GM21360 (cell line): Measurements from ENCODE around the gene LRP2.
A peak's percentile ranks its signal among the peaks of the same experiment; 100 is the strongest.
"Not testable (repeated sequence)": the region's sequence is repeated elsewhere in the genome, so short reads cannot be mapped to it uniquely, and the experiment has no call there.

ENCODE experiments used
- ATAC-seq: cut with Tn5 transposase; IDR thresholded peaks from one replicate; pipeline ENCODE4 v1.9.1; 2021; ENCODE audit warnings: mild to moderate bottlenecking, moderate library complexity; ENCODE audit not compliant: unreplicated experiment

LRP2 gene

DNA sequence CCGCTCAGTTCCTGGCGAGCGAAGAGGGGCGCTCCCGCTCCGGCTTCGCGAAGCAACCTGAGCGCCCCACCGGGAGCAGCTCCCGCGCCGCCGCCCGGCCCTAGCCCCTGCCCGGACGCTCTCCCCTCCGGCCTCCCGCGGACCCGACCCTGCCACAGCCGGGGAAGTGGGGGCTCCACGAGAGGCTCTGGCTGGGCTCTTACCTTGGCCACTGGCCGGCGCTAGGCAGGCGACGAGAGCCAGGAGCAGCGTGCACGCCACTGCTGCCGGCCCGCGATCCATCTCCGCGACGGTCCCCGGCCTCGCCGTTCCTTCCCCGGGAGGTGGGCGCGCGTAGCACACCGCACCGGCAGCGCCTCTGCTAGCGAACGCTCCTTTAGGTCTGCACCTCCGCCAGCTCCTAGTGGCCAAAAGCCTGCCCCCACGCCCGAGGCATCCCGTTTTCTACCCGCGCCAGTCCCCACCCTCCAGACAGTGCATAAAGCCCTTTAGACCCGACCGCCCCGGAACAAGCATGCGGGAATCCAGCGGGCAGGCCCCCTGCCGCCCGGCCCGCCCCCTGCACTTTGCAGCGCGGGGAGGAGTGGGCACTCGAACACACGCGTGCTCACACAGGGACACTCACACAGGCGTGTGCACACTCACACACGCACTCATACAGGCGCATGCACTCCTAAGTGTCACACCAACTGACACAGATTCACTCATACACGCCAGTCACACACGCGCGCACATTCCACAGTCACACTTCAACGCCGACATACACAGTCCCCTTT is at the start of gene LRP2:
Gene LRP2, minus strand, starts transcription at position 417 of the 776 bp plus-strand sequence. Its CDS starts 135 bp downstream, at position 282.
- no peak for ATAC-seq

DNA sequence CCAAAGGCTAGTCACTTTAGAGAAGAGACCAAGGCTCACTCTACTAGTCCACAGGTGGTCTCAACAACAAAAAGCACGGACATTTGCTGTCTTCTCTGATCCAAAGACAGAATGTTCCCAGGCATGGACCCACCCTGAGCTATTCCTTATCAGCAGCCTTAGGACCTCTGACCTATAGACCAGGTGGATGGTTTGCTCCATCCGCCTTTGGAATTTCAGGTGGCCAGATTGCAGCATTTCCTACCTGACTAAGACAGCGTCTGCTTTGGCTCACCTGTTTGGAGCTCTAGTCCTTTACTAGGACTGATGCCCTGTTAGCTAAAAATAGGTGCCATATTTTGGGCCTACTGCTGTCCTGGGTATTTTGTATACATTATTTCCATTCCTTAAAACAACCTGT is 44.6 kb upstream of the LRP2 start:
- no peak for ATAC-seq

DNA sequence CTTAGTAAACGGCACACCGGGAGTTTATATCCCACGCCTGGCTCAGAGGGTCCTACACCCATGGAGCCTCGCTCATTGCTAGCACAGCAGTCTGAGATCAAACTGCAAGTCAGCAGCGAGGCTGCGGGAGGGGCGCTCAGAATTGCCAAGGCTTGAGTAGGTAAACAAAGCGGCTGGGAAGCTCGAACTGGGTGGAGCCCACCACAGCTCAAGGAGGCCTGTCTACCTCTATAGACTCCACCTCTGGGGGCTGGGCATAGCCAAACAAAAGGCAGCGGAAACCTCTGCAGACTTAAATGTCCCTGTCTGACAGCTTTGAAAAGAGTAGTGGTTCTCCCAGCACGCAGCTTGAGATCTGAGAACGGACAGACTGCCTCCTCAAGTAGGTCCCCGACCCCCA is 37.2 kb upstream of the LRP2 start:
- ATAC-seq: not testable (repeated sequence)

DNA sequence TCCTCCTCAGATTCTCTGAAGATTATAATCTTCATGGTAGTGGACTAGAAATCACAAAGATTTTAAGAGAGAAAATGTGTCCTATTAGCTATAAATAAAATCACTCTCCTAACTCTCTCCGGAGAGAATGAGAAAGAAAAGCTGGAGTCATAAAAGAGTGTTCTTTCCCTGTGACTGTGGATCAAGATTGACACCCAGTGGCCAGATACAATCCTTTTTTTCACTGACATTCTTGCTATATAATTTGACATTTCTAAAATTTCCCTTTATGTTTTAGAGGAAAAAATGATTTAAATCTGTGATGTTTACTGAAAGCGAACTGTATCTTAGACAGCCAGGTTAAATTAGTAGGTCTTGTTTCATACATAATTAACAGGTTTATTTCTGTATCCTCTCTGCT is 35.4 kb upstream of the LRP2 start:
- no peak for ATAC-seq

DNA sequence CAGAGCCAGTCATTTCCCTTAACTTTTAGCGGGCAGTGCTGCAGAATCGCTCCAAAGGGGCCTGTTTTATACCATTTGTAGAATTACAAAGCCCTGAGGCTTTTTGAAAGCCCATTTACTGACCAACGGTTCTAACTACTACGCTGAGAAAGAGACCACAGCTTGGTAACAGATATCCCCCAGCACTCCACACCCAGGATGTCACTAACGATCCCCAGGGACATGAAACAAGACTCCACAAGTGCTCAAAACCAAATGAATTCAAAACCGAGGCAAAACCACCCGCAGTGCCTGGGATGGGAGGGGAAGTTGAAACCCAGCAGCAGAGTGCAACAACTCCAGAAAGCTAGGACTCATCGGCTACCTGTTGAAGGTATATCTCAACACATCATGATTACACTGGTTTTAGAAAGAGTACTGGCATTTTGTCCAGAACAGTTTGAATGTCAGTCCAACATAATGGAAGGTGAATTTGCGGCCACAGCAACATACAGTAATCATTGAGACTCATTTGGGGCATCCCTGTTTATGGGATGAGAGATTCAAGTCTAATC is 33.6 kb upstream of the LRP2 start:
- ATAC-seq: no peak

DNA sequence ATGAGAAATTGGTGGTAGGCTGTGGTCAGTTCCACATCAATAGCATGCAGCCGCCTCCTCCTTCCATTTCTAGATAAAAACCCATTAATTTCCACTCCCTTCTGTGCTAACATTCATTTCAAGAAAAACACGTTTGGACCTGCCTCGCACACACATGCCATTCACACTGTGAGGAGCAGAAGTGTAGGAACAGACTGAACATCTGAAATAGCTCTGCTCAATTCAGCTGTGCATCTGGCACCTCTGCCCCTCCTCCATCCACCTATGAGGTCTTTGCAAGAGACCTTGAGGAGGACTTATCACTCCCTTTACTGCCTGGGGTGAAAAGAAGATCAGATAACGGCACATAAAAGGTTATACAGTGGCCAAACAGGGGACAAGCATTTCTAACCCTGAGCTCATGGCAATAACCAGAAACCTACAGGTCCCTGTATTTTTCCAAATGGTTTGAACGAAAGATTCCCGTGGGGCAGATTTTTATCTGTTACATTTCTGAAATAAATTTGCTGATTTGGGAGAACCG is 30.8 kb upstream of the LRP2 start:
- ATAC-seq: peak; percentile 51

DNA sequence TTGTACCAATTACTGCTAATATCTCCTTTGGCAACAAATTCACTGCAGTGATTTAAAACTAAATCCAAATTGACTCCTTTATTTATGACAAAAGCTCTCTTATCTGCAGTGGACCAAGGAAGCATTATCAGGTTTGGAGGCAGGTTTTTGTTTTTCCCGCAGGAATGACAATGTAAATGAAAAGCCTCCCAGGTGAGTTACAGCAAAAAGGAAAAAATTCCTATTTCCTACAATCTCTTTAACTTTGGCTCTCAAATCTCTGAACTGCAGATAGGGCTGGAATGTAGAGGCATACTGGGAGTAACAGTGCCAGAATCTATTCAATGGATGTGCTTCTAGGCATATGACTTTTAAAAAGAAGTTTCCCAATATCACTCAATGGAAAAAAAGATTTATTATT is 28.9 kb upstream of the LRP2 start:
- ATAC-seq: no peak

DNA sequence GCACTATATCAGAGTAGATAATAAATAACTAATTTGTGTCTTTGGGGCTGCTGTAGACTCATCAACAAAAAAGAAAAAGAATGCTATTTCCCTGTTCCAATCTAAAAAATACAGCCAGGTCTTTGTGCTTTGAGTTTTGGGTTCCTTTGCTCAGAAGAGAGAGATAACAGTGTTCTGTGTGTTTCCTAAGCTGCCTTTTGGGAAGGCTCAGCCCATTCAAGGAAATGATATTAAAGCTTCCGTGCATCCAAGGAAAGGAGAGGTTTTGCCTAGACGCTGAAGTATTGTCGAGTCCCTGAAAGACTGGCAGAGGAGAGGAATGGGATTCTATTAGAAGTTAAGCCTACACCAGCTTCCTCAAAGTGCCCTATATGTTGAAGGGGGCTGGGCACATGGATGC is 25.8 kb upstream of the LRP2 start:
- no peak for ATAC-seq

DNA sequence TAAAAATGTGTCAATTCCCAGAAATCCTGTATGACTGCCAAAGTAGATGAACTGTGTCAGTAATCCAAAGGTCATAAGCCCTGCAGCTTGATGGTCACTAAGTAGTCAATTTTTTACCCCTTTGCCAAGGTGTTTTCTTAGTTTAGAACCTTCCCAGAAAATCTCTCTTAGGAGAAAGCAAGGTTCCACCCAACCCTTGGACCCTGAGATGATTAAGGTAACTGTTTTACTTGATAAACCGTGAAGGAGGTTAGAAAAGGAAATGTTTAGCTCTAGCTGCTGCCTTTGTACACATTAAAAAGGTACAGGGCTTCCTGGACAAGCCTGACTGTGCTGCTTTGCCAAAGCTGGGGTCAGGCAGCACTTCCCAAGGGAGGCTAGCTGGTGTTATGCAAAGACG is 24.4 kb upstream of the LRP2 start:
- no peak for ATAC-seq

DNA sequence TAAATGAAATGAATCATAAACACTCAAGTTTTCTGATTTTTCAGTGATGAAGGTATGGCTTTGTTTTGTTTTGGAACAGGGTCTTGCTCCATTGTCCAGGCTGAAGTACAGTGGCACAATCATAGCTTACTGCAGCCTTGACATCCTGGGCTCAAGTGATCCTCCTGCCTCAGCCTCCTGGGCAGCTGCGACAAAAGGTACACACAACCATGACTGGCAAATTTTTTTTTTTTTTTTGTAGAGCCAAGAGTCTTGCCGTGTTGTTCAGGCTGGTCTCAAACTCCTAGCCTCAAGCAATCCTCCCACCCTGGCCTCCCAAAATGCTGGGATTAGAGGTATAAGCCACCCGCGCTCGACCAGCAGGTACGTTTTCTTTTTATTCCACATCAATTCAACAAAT is 22.5 kb upstream of the LRP2 start:
- ATAC-seq: no peak

DNA sequence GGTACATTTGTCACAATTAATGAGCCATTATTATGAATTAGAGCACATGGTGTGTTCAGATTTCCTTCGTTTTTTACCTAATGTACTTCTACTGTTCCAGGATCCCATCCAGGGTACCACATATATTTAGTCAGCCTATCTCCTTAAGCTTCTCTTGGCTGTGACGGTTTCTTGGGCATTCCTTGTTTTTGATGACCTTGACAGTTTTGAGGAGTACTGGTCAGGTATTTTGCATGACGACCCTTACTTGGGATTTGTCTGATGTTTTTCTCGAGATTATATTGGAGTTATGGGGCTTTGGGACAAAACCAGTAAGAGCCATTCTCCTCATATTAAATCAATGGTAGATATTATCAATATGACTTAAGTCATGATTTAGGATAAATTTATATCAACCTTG is 10.2 kb upstream of the LRP2 start:
- no peak for ATAC-seq

DNA sequence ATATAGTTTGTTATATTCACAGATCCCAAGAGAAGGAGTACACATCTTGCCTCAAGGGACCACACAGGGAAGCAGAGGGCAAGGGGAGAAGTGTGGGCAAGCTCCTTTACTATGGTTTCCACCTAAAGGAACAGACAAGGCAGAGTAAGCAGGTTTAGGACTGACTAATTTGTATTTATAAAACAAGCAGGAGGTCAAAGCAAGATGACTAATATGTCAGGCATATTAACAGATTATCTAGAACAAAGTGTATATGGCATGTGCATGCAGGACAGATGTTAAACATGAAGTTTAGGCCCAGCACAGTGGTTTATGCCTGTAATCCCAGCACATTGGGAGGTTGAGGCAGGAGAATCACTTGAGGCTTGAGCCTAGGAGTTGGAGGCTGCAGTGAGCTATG is 3.7 kb upstream of the LRP2 start:
- no peak for ATAC-seq

DNA sequence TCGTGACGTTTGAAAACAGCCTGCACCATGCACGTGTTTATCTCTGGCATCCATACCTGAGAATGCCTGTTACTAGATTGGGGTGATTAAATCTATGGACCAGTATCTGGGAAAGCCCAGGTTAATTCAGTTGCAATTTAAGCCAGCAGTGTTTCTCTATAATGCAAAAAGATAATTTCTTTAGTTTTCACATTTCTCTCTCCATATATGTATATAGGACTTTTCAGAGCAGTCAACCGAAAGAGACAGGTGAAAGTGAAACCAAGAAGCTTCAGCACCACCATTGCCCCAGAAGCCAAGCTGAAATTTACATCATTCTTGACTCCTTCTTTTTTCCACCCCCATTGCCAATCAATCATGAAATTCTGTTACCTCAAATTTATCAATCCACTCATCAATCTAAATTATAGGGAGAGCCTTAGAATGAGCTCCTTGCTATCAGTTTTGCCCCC is 2.7 kb upstream of the LRP2 start:
- peak; percentile 54 for ATAC-seq

DNA sequence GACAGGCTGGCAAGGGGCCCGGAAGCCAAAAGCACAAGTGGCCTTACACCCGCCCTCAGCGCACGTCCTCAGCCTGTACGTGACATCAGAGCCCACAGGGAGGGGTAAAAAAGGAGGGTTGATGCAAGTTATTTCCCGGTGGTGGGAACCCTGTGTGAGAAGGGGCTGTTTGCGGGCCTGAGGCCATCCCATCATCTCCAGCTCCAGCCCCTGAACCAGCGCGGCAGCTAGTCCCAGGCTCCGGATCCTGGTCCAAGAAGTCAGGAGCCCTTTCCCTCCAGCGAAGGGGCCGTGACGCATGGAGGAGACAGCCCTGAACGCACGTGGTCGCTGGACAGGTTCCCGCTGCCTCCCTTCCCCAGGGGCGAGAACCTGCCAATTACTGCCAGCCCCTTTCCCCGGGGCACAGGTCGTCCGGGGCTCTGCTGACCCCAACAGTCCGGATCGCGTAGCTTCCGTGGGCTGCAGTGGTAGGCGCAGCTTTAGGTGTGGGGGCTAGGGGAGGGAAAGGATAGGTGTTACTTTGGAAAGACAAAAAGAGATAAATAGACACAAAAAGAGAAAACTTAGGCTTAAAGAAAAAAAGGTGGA is 1.3 kb upstream of the LRP2 start:
- ATAC-seq: no peak

DNA sequence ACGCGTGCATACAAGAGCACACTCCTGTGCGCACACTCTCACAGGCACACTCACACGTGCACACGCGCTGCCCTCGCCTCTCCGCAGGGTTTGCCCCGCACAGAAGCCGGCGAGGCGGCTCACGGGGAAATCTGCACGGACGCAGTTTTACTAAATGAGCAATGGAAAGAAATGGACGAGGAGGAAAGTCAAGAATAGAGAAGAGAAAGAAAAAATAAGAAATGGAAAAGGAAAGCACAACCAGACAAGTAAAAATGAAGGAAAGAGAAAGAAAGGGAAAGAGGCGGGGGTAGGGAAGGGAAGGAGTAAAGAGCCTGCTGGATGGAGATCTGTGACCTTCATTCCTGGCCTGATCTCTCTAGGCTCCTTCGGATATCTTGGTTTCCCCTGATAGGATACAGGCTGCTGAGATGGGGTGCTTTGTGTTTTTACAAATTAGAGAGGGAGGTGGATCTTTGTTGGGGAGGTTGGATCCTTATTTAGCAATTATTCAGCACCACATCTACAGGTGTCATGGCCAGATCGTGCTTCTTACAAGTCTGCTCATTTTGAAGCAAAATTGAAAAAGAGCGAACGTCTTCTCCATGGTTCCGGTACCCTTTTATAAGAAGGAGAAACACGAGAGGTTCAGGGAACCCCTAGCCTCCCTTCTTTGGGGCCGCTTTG is 693 bp upstream of the LRP2 start:
- no peak for ATAC-seq

DNA sequence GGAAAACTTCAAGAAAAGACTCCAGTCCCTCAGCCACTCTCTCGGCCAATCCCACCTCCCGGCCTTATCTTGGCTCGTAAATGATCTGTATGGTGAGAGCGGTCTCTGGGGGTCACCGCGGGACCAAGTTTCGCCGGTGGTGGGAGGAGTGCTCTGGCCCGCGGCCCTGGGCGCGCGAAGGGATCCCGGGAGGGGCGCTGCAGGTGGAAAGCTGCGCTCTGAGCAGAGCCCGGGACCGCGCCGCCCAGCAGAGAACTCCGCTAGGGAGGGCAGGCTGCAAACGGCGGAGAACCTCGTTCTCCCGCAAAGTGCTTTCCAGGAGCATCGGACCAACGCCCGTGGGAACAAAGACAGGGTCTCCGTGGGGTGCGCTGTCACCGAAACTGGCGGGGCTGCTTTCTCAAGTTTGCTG is 622 bp downstream of the LRP2 start:
- no peak for ATAC-seq

DNA sequence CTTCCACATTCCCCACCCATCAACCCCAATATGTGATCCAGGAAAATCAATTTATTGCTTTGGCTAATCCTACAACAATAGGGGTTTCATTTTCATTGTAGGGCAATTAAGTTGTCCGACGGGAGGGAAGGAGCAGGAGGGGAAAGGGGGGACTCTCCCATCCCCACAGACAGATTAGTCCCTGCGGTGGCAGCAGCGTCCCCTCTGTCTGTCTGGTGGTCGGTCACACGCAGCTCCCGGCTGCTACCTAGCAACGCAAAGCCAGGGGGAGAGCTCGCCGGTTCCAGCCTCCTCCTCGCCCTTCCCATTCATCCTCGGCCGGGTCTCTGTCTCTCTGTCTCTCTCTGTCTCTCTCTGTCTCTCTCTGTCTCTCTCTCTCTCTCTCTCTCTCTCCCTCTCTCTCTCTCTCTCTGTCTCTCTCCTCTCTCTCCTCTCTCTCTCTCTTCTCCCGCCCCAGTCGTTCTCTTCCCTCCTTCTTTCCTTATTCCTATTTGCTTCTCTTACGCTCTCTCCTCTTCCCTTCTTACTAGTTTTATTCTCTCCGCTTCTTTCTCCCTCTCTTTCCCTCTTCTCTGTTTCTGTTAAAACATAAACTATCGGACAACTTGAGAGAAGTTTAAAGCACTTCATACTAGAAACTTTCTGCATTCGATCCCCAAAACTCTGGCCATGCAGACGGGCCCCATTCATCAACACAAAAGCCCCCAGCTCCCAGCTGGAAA is 1.2 kb downstream of the LRP2 start:
- ATAC-seq: no peak

DNA sequence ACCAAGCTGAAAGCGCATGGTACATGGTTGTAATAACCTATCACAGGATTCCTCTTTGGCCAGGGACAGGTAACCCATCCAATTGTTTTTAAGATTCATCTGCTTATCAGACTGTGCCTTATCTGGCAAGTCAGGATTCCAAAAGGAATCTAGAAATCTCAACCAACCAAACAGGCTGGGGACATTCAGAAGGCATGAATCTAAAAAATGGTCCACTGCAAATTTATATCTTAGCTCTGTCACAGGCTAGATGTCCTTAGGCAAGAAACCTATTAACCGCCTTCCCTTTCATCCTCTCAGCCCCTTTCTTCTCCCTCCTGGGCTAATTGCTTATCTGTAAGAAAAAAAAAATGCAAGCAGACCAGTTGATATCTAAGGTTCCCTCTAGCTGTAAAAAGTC is 4.3 kb downstream of the LRP2 start:
- ATAC-seq: no peak

DNA sequence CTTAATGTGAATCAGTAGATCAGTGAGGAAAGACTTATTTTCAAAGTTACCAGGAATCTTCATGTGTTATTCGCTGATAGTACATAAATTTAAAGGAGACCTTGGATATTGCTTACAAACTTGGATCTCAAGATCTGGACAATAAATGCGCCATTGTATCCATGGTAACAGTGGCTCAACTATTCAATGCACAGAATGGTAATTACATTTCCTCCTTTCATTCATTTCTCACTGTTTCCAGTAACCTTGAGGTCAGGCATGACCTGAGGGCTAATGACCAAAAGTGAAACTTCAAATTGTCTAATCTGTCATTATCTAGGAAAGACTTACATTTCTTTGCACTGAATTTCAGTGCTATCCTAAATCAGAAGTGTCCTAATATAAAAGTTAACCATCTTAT is 8.1 kb downstream of the LRP2 start:
- ATAC-seq: no peak

DNA sequence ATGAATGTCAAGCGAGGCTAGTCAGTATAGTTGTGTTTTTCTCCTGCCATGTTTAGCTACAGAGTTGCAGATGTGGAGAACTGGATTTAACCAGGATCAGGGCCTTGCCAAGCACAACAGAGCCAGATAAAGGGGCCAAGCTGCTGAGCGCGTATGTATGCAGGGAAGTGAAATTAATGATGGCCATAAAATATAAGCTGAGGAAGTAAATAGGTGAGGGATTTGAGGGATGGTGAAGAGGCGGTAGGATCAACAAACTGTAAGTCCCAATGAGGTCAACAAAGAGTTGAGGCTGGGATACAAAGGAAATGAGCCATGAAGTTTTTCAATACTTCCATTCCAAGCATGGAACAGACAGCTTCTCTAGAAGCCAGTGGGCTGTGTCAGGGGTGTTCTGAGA is 10.6 kb downstream of the LRP2 start:
- no peak for ATAC-seq

DNA sequence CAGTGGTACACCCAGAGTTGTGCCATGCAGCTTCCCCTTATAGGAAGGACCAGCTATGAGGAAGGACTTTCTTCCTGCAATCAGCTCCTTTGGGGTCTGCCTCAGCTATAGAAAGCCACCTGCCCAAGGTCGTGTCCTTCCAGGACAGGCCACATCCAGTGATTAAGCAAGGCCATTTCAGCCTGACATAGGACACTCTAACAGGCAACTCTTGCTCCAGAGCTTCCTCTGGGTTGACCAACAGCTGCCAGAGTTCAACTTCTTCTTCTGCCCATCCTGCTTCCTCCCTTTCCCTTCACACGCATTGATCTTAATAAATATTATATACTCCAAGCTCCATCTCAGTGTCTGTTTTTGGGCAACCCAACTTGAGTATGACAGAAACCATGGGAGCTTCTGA is 12.8 kb downstream of the LRP2 start:
- no peak for ATAC-seq
